Fibroblast of lung (primary cell): ENCODE results near the gene RUFY2. TPM values are rescaled to one million over a fixed set of nuclear protein-coding genes. Genes with fewer than 3 reads are reported as not detected.

ENCODE experiments used
- DNase-seq, 2 donors: peaks; one replicate each; pipeline versions ENCODE4 v3.0.0 to v3.0.0-alpha.2; 2010; ENCODE audit warnings: low read depth in 2 of 2
- H2AFZ ChIP-seq: 2 replicates; pipeline ENCODE4 v1.5.1; 2012; ENCODE audit warnings: low read length, control low read depth, inconsistent platforms
- H3K27ac ChIP-seq: 2 replicates; pipeline ENCODE4 v1.5.1; 2011; ENCODE audit warnings: low read length, control low read depth; ENCODE audit not compliant: insufficient read depth
- H3K27me3 ChIP-seq: 2 replicates; pipeline ENCODE4 v1.5.1; 2011; ENCODE audit warnings: mild to moderate bottlenecking, low read length; ENCODE audit not compliant: control insufficient read depth, insufficient read depth
- H3K36me3 ChIP-seq: 2 replicates; pipeline ENCODE4 v1.5.1; 2011; ENCODE audit warnings: low read length; ENCODE audit not compliant: control insufficient read depth, insufficient read depth
- H3K4me1 ChIP-seq: 2 replicates; pipeline ENCODE4 v1.5.1; 2011; ENCODE audit warnings: low read length; ENCODE audit not compliant: control insufficient read depth, insufficient read depth; ENCODE audit errors: extremely low read depth
- H3K4me2 ChIP-seq: 2 replicates; pipeline ENCODE4 v1.5.1; 2011; ENCODE audit warnings: low read length, control low read depth; ENCODE audit not compliant: insufficient read depth; ENCODE audit errors: extremely low read depth
- H3K4me3 ChIP-seq, 4 experiments: fragments of 200-600 bp in 1 of 4; sonication (generic) in 1 of 4; replicated peaks in 1 of 4; 2 replicates each; pipeline ENCODE4 v1.5.1; 2011 to 2016; ENCODE audit warnings: low read length in 4 of 4, low read depth in 3 of 4, mild to moderate bottlenecking in 3 of 4, control low read depth in 2 of 4, inconsistent platforms in 1 of 4, mixed read lengths in 1 of 4; ENCODE audit not compliant: insufficient read depth in 1 of 4; ENCODE audit errors: control extremely low read depth in 1 of 4
- H3K79me2 ChIP-seq: 2 replicates; pipeline ENCODE4 v1.5.1; 2012; ENCODE audit warnings: mild to moderate bottlenecking, low read length, inconsistent platforms; ENCODE audit not compliant: control insufficient read depth, insufficient read depth
- H3K9ac ChIP-seq: 2 replicates; pipeline ENCODE4 v1.5.1; 2011; ENCODE audit warnings: mild to moderate bottlenecking, low read length, control low read depth; ENCODE audit not compliant: insufficient read depth
- H3K9me3 ChIP-seq: 2 replicates; pipeline ENCODE4 v1.5.1; 2012; ENCODE audit warnings: low read depth, low read length; ENCODE audit not compliant: control insufficient read depth, insufficient read depth
- H4K20me1 ChIP-seq: 2 replicates; pipeline ENCODE4 v1.5.1; 2011; ENCODE audit warnings: low read length; ENCODE audit not compliant: control insufficient read depth, insufficient read depth; ENCODE audit errors: extremely low read depth
- CTCF ChIP-seq, 2 donors: IDR thresholded peaks in 1 of 2; conservative IDR thresholded peaks in 1 of 2; 1 replicate in 1 of 2; 2 replicates in 1 of 2; pipeline ENCODE4 v1.5.1; 2011 to 2012; ENCODE audit warnings: low read length in 2 of 2, control low read depth in 1 of 2, inconsistent platforms in 1 of 2, low read depth in 1 of 2, mild to moderate bottlenecking in 1 of 2
- EZH2 ChIP-seq: IDR thresholded peaks from 2 replicates; pipeline ENCODE4 v1.5.1; 2012; ENCODE audit warnings: low read length, control low read depth, mild to moderate bottlenecking; ENCODE audit errors: missing control alignments
- polyA plus RNA-seq, 2 donors: library from polyadenylated mRNA; depleted of rRNA in 1 of 2; stranded (reverse) in 1 of 2; unstranded in 1 of 2; fragments of >200 nt; gene quantifications; 2 replicates each; pipeline ENCODE4 v1.2.1, GENCODE V29; 2011 to 2012; ENCODE audit warnings: missing spikeins in 1 of 2
- total RNA-seq: library from RNA; depleted of rRNA; stranded (reverse); fragments of >200 nt; gene quantifications from 2 replicates; pipeline ENCODE4 v1.2.1, GENCODE V29; 2014

The RUFY2 gene
- total and polyA plus RNA-seq, 2 donors (not counting 1 experiment from before 2014, with no cell fraction given): 18.4 to 25.9 TPM

- H3K4me2 ChIP-seq: no peak overlapping the region
- no peak overlapping the region for H3K27ac ChIP-seq
- H3K4me3 ChIP-seq: no peak overlapping the region
- H3K36me3 ChIP-seq: peaks cover 13% of the 10 kb centered on the region
- H2AFZ ChIP-seq: no peak overlapping the region
- H3K9ac ChIP-seq: no peak overlapping the region
- H3K9me3 ChIP-seq: no peaks in the 10 kb centered on the region
- TF ChIP-seq CTCF (conservative IDR thresholded peaks at IDR 0.05 in 1 of 2, IDR thresholded peaks at IDR 0.05 in 1 of 2; ENCODE audit: low read depth in 1 of 2, low read length in 2 of 2) (no peak), EZH2 (no peak)
- peaks cover 21% of the 10 kb centered on the region for H3K79me2 ChIP-seq
- H3K4me1 ChIP-seq: no peaks in the 10 kb centered on the region
- H3K27me3 ChIP-seq: no peaks in the 10 kb centered on the region
- no peaks in the 10 kb centered on the region for H4K20me1 ChIP-seq
- DNase-seq: no peak
Measured at GRCh38 chr10:68345621-68346020, 61.5 kb downstream of the RUFY2 start.

- DNase-seq: no peak
- Histone ChIP-seq H3K9ac (no peak overlapping the region), H3K36me3 (peaks cover 14% of the 10 kb centered on the region), H3K27me3 (no peaks in the 10 kb centered on the region), H3K79me2 (peaks cover 47% of the 10 kb centered on the region), H3K4me1 (no peaks in the 10 kb centered on the region), H2AFZ (no peak overlapping the region), H3K4me3 (no peak overlapping the region), H4K20me1 (no peaks in the 10 kb centered on the region), H3K9me3 (no peaks in the 10 kb centered on the region), H3K27ac (no peak overlapping the region), H3K4me2 (no peak overlapping the region)
- TF ChIP-seq CTCF (conservative IDR thresholded peaks at IDR 0.05 in 1 of 2, IDR thresholded peaks at IDR 0.05 in 1 of 2; ENCODE audit: low read depth in 1 of 2, low read length in 2 of 2) (no peak), EZH2 (no peak)
Measured at GRCh38 chr10:68342909-68343516, 64.1 kb downstream of the RUFY2 start.

GRCh38 chr10:68340358-68341080 lies 66.6 kb downstream of the RUFY2 start:
- Histone ChIP-seq H3K27ac (no peak overlapping the region), H3K79me2 (peaks cover 72% of the 10 kb centered on the region), H3K4me1 (peaks cover 8% of the 10 kb centered on the region), H3K4me3 (no peak overlapping the region), H3K4me2 (no peak overlapping the region), H4K20me1 (peaks cover 18% of the 10 kb centered on the region), H3K27me3 (no peaks in the 10 kb centered on the region), H2AFZ (no peak overlapping the region), H3K36me3 (peaks cover 13% of the 10 kb centered on the region), H3K9ac (no peak overlapping the region), H3K9me3 (no peaks in the 10 kb centered on the region)
- TF ChIP-seq EZH2: no peak
- no peak for TF ChIP-seq CTCF (conservative IDR thresholded peaks at IDR 0.05 in 1 of 2, IDR thresholded peaks at IDR 0.05 in 1 of 2; ENCODE audit: low read depth in 1 of 2, low read length in 2 of 2)
- DNase-seq: no peak
